Lung (tissue), 12 donors: Measurements from ENCODE around the gene UNC80. TPM values are rescaled to one million over a fixed set of nuclear protein-coding genes. Genes with fewer than 3 reads are reported as not detected.
A peak's percentile ranks its signal among the peaks of the same experiment; 100 is the strongest.

ENCODE experiments used
- ATAC-seq: fragments of 200-7000 bp; cut with Tn5 transposase; one replicate; pipeline ENCODE4 v1.9.1; 2020; ENCODE audit warnings: moderate number of reproducible peaks; ENCODE audit not compliant: insufficient read depth, low FRiP score
- DNase-seq, 3 donors: peaks; one replicate each; pipeline ENCODE4 v3.0.0-alpha.2; 2013 to 2017
- H3K27ac ChIP-seq, 2 donors: one replicate each; pipeline ENCODE4 v1.5.1; 2013; ENCODE audit warnings: mild to moderate bottlenecking in 2 of 2, moderate library complexity in 2 of 2, control low read depth in 1 of 2, inconsistent platforms in 1 of 2, low read depth in 1 of 2, low read length in 1 of 2
- H3K27me3 ChIP-seq, 3 donors: one replicate each; pipeline ENCODE4 v1.5.1; 2013; ENCODE audit warnings: low read length in 2 of 3; ENCODE audit not compliant: control insufficient read depth in 3 of 3, insufficient read depth in 3 of 3
- H3K36me3 ChIP-seq, 4 donors: one replicate each; pipeline ENCODE4 v1.5.1; 2013; ENCODE audit warnings: low read length in 4 of 4, mild to moderate bottlenecking in 1 of 4, moderate library complexity in 1 of 4; ENCODE audit not compliant: control insufficient read depth in 4 of 4, insufficient read depth in 4 of 4
- H3K4me1 ChIP-seq, 5 donors: one replicate each; pipeline ENCODE4 v1.5.1; 2013; ENCODE audit warnings: low read length in 5 of 5, mild to moderate bottlenecking in 2 of 5, moderate library complexity in 1 of 5; ENCODE audit not compliant: control insufficient read depth in 5 of 5, insufficient read depth in 5 of 5
- H3K4me3 ChIP-seq: one replicate; pipeline ENCODE4 v1.5.1; 2013; ENCODE audit warnings: mild to moderate bottlenecking, control low read depth, moderate library complexity
- H3K9ac ChIP-seq, 2 donors: one replicate each; pipeline ENCODE4 v1.5.1; 2013; ENCODE audit warnings: low read length in 2 of 2, control low read depth in 1 of 2; ENCODE audit not compliant: insufficient read depth in 1 of 2
- H3K9me3 ChIP-seq, 4 donors: one replicate each; pipeline ENCODE4 v1.5.1; 2013; ENCODE audit warnings: low read length in 3 of 4, mild to moderate bottlenecking in 1 of 4, moderate library complexity in 1 of 4; ENCODE audit not compliant: control insufficient read depth in 4 of 4, insufficient read depth in 3 of 4
- CTCF ChIP-seq: IDR thresholded peaks from 2 replicates; pipeline ENCODE4 v1.5.1; 2012; ENCODE audit warnings: mild to moderate bottlenecking; ENCODE audit errors: control extremely low read depth, extremely low read depth
- WGBS, 2 donors: extraction: QIAGEN DNeasy Blood & Tissue Kit; methylation state at CpG; one replicate each; pipeline ENCODE4 v1.1.7; 2013; 5-methylcytosine and 5-hydroxymethylcytosine counted together
- polyA plus RNA-seq, 2 donors: library from polyadenylated mRNA; stranded (reverse); fragments of 200-250 nt; gene quantifications; one replicate each; pipeline ENCODE4 v1.2.1, GENCODE V29; 2013
- total RNA-seq, 2 donors: library from RNA; depleted of rRNA in 1 of 2; stranded (reverse); fragments of >200 nt in 1 of 2; gene quantifications; one replicate each; pipeline ENCODE4 v1.2.1, GENCODE V29; 2014 to 2021
- donor health status: control.
- donor health status: control.
- donor health status: Bipolar disorder and iron deficiency.
- donor health status: healthy.
- donor health status: DM: yes; HTN: yes; CAD: no.

UNC80 gene
- total and polyA plus RNA-seq, 4 donors = under 0.01 to 2.2 (median 0.03) TPM

- H3K27me3 ChIP-seq = no peaks in the 10 kb centered on the region
Measured at GRCh38 chr2:209817844-209818271, 46.2 kb downstream of the UNC80 start.

GRCh38 chr2:209818939-209819338 lies 47.3 kb downstream of the UNC80 start:
- Histone ChIP-seq H3K36me3 (no peaks in the 10 kb centered on the region), H3K4me3 (no peak overlapping the region), H3K9me3 (no peaks in the 10 kb centered on the region), H3K9ac (no peak overlapping the region), H3K27me3 (no peaks in the 10 kb centered on the region), H3K27ac (no peak overlapping the region), H3K4me1 (no peaks in the 10 kb centered on the region)
- DNase-seq = no peak
- TF ChIP-seq CTCF = no peak
- 95% methylated on average over 7 of the region's 7 CpGs for WGBS, 2 donors
- ATAC-seq = no peak

More at GRCh38 chr2:209817844-209818271, 46.2 kb downstream of the UNC80 start:
- Histone ChIP-seq H3K9ac (no peak overlapping the region), H3K4me3 (no peak overlapping the region), H3K4me1 (no peaks in the 10 kb centered on the region), H3K9me3 (no peaks in the 10 kb centered on the region), H3K27ac (no peak overlapping the region), H3K36me3 (no peaks in the 10 kb centered on the region)
- 59 to 64% methylated on average over 8 of the region's 8 CpGs for WGBS, 2 donors
- ATAC-seq (no peak), DNase-seq (peak in 2 of 3 donors; percentile 4 to 7)
- TF ChIP-seq CTCF = no peak

GRCh38 chr2:209821806-209822205 lies 50.2 kb downstream of the UNC80 start:
- no peaks in the 10 kb centered on the region for H3K4me1 ChIP-seq
- 55 to 66% methylated on average over 4 of the region's 4 CpGs for WGBS, 2 donors
- H3K9ac ChIP-seq = no peak overlapping the region
- H3K27ac ChIP-seq = no peak overlapping the region
- no peaks in the 10 kb centered on the region for H3K27me3 ChIP-seq
- TF ChIP-seq CTCF = no peak
- no peaks in the 10 kb centered on the region for H3K36me3 ChIP-seq
- peaks cover 0 to 1% (median 0%) of the 10 kb centered on the region in 4 donors for H3K9me3 ChIP-seq
- no peak for ATAC-seq
- no peak for DNase-seq
- H3K4me3 ChIP-seq = no peak overlapping the region

- Histone ChIP-seq H3K4me1 (no peaks in the 10 kb centered on the region), H3K9me3 (peaks cover 0 to 1% (median 0%) of the 10 kb centered on the region in 4 donors), H3K36me3 (no peaks in the 10 kb centered on the region), H3K9ac (no peak overlapping the region), H3K27me3 (no peaks in the 10 kb centered on the region), H3K27ac (no peak overlapping the region), H3K4me3 (no peak overlapping the region)
- ATAC-seq (no peak), DNase-seq (no peak)
- no peak for TF ChIP-seq CTCF
- WGBS, 2 donors = 92 to 94% methylated on average over 3 of the region's 3 CpGs
Measured at GRCh38 chr2:209823484-209823883, 51.9 kb downstream of the UNC80 start.
